HEK293 (cell line): ENCODE measurements around the gene LHX6.
A peak's percentile ranks its signal among the peaks of the same experiment; 100 is the strongest.

ENCODE experiments used
- CTCF ChIA-PET: fragments of 350-600 bp; formaldehyde crosslinking; extraction: SDS; loops from one replicate; lab custom pipeline; 2021; ENCODE audit warnings: antibody characterized with exemption; lab: Yijun Ruan, JAX
- POLR2A ChIA-PET: fragments of 300-600 bp; formaldehyde crosslinking; extraction: SDS; loops from one replicate; lab custom pipeline; 2020; ENCODE audit warnings: antibody characterized with exemption, inconsistent platforms; lab: Yijun Ruan, JAX
- H3K27ac ChIP-seq: fragments of 200-500 bp; sonication (Bioruptor generic); 2 replicates; pipeline ENCODE4 v1.5.1; 2014; ENCODE audit warnings: low read depth, low read length, control low read depth, inconsistent platforms; ENCODE audit errors: extremely low read depth
- H3K36me3 ChIP-seq, 2 experiments: fragments of 200-500 bp in 1 of 2; sonication (Bioruptor generic) in 1 of 2; 1 replicate in 1 of 2; 2 replicates in 1 of 2; pipeline ENCODE4 v1.5.1; 2014 to 2017; ENCODE audit warnings: inconsistent platforms in 2 of 2, low read length in 2 of 2; ENCODE audit not compliant: control insufficient read depth in 2 of 2, insufficient read depth in 1 of 2
- H3K4me1 ChIP-seq: fragments of 200-500 bp; sonication (Bioruptor generic); 2 replicates; pipeline ENCODE4 v1.5.1; 2014; ENCODE audit warnings: mild to moderate bottlenecking, low read length, inconsistent platforms; ENCODE audit not compliant: control insufficient read depth, insufficient read depth
- H3K4me3 ChIP-seq: 2 replicates; pipeline ENCODE4 v1.5.1; 2011; ENCODE audit warnings: low read depth, mild to moderate bottlenecking, control low read depth, low read length, moderate library complexity
- H3K9me3 ChIP-seq: fragments of 200-500 bp; sonication (Bioruptor generic); 2 replicates; pipeline ENCODE4 v1.5.1; 2014; ENCODE audit warnings: low read depth, low read length, inconsistent platforms; ENCODE audit not compliant: control insufficient read depth, insufficient read depth
- BCL11B ChIP-seq: fragments of 450-650 bp; formaldehyde crosslinking; IDR thresholded peaks from 2 replicates; pipeline ENCODE4 v1.5.1; 2016; ENCODE audit warnings: low read depth, missing biosample characterization, missing genetic modification characterization
- MZF1 ChIP-seq: fragments of 450-650 bp; formaldehyde crosslinking; IDR thresholded peaks from 2 replicates; pipeline ENCODE4 v1.5.1; 2017; ENCODE audit warnings: missing biosample characterization, missing genetic modification characterization, borderline replicate concordance
- SETDB1 ChIP-seq: IDR thresholded peaks from one replicate; pipeline ENCODE4 v1.6.1; 2017; ENCODE audit warnings: mild to moderate bottlenecking, low read length, moderate library complexity, mixed read lengths; ENCODE audit not compliant: insufficient read length
- ZBTB17 ChIP-seq: fragments of 450-650 bp; formaldehyde crosslinking; IDR thresholded peaks from 2 replicates; pipeline ENCODE4 v1.5.1; 2016; ENCODE audit warnings: missing biosample characterization, missing genetic modification characterization
- ZBTB20 ChIP-seq: fragments of 450-650 bp; formaldehyde crosslinking; IDR thresholded peaks from 2 replicates; pipeline ENCODE4 v1.5.1; 2016; ENCODE audit warnings: missing biosample characterization, missing genetic modification characterization
- ZNF146 ChIP-seq: fragments of 450-650 bp; formaldehyde crosslinking; IDR thresholded peaks from 2 replicates; pipeline ENCODE4 v1.5.1; 2016; ENCODE audit warnings: missing biosample characterization, missing genetic modification characterization
- ZNF157 ChIP-seq: fragments of 450-650 bp; formaldehyde crosslinking; IDR thresholded peaks from 2 replicates; pipeline ENCODE4 v1.5.1; 2016; ENCODE audit warnings: missing biosample characterization, missing genetic modification characterization
- ZNF19 ChIP-seq: fragments of 450-650 bp; formaldehyde crosslinking; IDR thresholded peaks from 2 replicates; pipeline ENCODE4; 2016; ENCODE audit warnings: missing biosample characterization, missing genetic modification characterization, low read depth
- ZNF214 ChIP-seq: fragments of 450-650 bp; formaldehyde crosslinking; IDR thresholded peaks from 2 replicates; pipeline ENCODE4 v1.5.1; 2017; ENCODE audit warnings: missing biosample characterization, mild to moderate bottlenecking, missing genetic modification characterization, borderline replicate concordance
- ZNF292 ChIP-seq: fragments of 450-650 bp; formaldehyde crosslinking; IDR thresholded peaks from 2 replicates; pipeline ENCODE4 v1.5.1; 2016; ENCODE audit warnings: low read depth, missing biosample characterization, missing genetic modification characterization, borderline replicate concordance
- ZNF311 ChIP-seq: fragments of 450-650 bp; formaldehyde crosslinking; IDR thresholded peaks from 2 replicates; pipeline ENCODE4 v1.5.1; 2017; ENCODE audit warnings: missing biosample characterization, missing genetic modification characterization, borderline replicate concordance
- ZNF335 ChIP-seq: fragments of 450-650 bp; formaldehyde crosslinking; conservative IDR thresholded peaks from 2 replicates; pipeline ENCODE4 v1.5.1; 2016; ENCODE audit warnings: missing biosample characterization, missing genetic modification characterization
- ZNF37A ChIP-seq: fragments of 450-650 bp; IDR thresholded peaks from 2 replicates; pipeline ENCODE4 v1.5.1; 2018; ENCODE audit warnings: missing biosample characterization, missing genetic modification characterization
- ZNF555 ChIP-seq: fragments of 450-650 bp; formaldehyde crosslinking; conservative IDR thresholded peaks from 2 replicates; pipeline ENCODE4 v1.5.1; 2017; ENCODE audit warnings: missing biosample characterization, mild to moderate bottlenecking, missing genetic modification characterization, inconsistent platforms
- ZNF600 ChIP-seq: fragments of 450-650 bp; formaldehyde crosslinking; IDR thresholded peaks from 2 replicates; pipeline ENCODE4 v1.5.1; 2016; ENCODE audit warnings: missing biosample characterization, missing genetic modification characterization
- ZNF610 ChIP-seq: fragments of 450-650 bp; formaldehyde crosslinking; IDR thresholded peaks from 2 replicates; pipeline ENCODE4 v1.5.1; 2016; ENCODE audit warnings: missing biosample characterization, missing genetic modification characterization, borderline replicate concordance
- ZNF623 ChIP-seq: fragments of 450-650 bp; formaldehyde crosslinking; IDR thresholded peaks from 2 replicates; pipeline ENCODE4 v1.5.1; 2016; ENCODE audit warnings: missing biosample characterization, missing genetic modification characterization
- ZNF654 ChIP-seq: fragments of 450-650 bp; formaldehyde crosslinking; IDR thresholded peaks from 2 replicates; pipeline ENCODE4 v1.5.1; 2016; ENCODE audit warnings: low read depth, missing biosample characterization, missing genetic modification characterization
- ZXDB ChIP-seq: fragments of 450-650 bp; formaldehyde crosslinking; IDR thresholded peaks from 2 replicates; pipeline ENCODE4 v1.5.1; 2016; ENCODE audit warnings: missing biosample characterization, missing genetic modification characterization
- TF ChIP-seq, protein P1 (sequence below): fragments of 450-650 bp; formaldehyde crosslinking; IDR thresholded peaks from 2 replicates; pipeline ENCODE4 v1.5.1; 2016; ENCODE audit warnings: missing biosample characterization, missing genetic modification characterization
- TF ChIP-seq, protein P2 (sequence below): fragments of 450-650 bp; formaldehyde crosslinking; IDR thresholded peaks from 2 replicates; pipeline ENCODE4 v1.5.1; 2016; ENCODE audit warnings: missing biosample characterization, missing genetic modification characterization
- TF ChIP-seq, protein P3 (sequence below): fragments of 450-650 bp; formaldehyde crosslinking; IDR thresholded peaks from 2 replicates; pipeline ENCODE4 v1.5.1; 2016; ENCODE audit warnings: missing biosample characterization, missing genetic modification characterization, low read depth

The LHX6 gene

DNA sequence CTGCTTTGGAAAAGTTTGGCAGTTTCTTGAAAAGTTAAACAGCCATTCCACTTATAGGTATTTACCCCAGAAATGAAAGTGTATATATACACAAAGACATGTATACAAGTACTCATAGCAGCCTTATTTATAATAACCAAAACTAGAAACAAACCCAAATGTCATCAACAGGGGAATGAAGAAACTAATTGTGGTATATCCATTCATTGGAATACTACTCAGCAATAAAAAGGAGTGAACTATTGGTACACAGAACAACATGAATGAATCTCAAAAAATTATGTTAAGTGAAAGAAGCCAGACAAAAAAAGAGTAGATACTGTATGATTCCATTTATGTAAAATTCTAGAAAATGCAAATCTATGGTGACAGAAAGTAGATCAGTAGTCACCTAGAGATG, 66.3 kb downstream of the LHX6 start:
- H3K9me3 ChIP-seq, result no peaks in the 10 kb centered on the region
- POLR2A ChIA-PET, result no interaction called here
- CTCF ChIA-PET, result no interaction called here
- no peak overlapping the region for H3K4me3 ChIP-seq
- no peaks in the 10 kb centered on the region for H3K36me3 ChIP-seq
- TF ChIP-seq ZNF37A (tag by site-specific recombination) (no peak), BCL11B (tag by site-specific recombination) (no peak), SETDB1 (peak; percentile 47), ZNF146 (tag by site-specific recombination) (peak; percentile 91)
- H3K4me1 ChIP-seq, result no peaks in the 10 kb centered on the region
- H3K27ac ChIP-seq, result no peak overlapping the region

DNA sequence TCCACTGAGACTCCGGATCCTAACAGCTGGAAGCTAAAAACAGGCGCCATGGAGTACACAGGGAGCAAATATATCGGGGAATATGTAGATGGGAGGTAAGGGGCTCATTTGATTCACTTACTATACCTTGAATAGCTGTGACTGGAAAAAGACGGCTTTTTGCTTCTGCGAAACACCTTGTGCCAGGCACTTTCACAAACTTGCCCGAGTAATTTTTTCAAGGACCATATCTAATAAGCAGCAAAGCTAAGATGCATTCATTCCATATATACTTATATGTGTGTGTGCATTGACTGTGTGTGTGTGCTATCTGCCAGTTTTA, 68.9 kb downstream of the LHX6 start:
- POLR2A ChIA-PET, result interaction anchor here (0.6 to 1.6 kb wide), 3 partner anchors 9 to 54 kb away, joined by 3 to 10 read pairs (median 4); no protein-coding TSS in a partner anchor

DNA sequence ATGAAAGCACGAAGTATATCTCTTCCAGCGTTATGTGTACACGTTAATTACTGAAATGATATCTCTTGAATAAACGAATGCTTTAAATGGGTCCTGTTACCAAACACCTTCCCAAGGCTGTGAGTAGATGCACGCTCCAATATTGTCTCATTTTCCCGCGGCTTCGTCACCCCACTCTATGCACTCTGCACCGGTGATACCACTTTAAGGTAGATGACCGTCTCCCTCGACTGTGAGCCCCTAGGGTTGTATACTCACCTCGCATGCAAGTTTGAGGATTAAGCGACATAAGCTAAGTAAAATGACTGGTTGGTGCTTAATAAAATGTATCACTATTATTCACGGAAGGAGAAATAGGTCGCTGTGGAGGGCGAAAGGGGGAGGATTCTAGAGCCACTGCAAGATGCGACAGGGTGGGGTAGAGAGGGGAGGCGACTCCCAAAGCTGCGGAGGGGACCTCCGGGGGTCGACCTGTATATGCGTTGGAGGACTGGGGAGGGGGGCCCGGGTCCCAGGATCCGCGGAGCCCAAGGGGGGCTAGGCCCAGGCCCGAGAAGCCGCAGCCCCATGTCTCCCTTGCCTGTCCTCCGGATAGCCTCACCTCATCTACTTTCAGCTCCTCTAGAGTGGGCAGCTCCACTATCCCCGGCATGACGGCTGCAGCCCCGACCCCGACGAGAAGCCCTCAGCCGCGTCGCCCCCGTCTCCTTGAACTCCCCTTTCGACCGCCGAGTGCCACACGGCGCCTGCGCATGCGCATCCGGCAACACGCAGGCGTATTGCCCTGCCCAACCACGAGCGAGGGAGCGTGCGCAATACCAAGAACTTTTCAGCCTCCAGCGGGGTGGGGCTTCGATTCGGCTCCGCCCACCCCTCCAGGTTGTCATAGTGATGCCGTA, 69.5 kb downstream of the LHX6 start, which contains the start of the genes MORN5 and NDUFA8:
TSS of gene MORN5 (plus strand) at position 883 of the 899 bp plus-strand sequence. CDS start 65 bp downstream, outside the sequence.
TSS of gene NDUFA8 (minus strand) at position 754 of the 899 bp plus-strand sequence. CDS start at position 652, 102 bp downstream.
- CTCF ChIA-PET, result interaction anchor here (0.6 to 2.6 kb wide), 17 partner anchors 10 to 618 kb away, joined by 3 to 31 read pairs (median 5); no protein-coding TSS in a partner anchor
- Histone ChIP-seq H3K27ac (peak within 1 kb of the TSS; percentile 63; the same call in 1 of the 2 replicates), H3K4me1 (no peaks in the 10 kb centered on the region), H3K4me3 (peak within 1 kb of the TSS; percentile 97), H3K36me3 (peaks cover 0 to 4% of the 10 kb centered on the region in 2 experiments; a peak in 1 of 3 replicates), H3K9me3 (no peaks in the 10 kb centered on the region)
- POLR2A ChIA-PET, result interaction anchor here (0.6 to 1.6 kb wide), 5 partner anchors 8 to 55 kb away, joined by 3 to 10 read pairs (median 4); no protein-coding TSS in a partner anchor
- TF ChIP-seq ZNF157 (tag by site-specific recombination) (no peak), ZBTB17 (peak; percentile 77), ZXDB (tag by site-specific recombination) (peak; percentile 42), ZNF292 (tag by site-specific recombination) (no peak), ZNF623 (tag by site-specific recombination) (no peak), ZNF311 (tag by site-specific recombination) (no peak), MZF1 (tag by site-specific recombination) (no peak), ZNF19 (tag by site-specific recombination) (no peak), ZNF610 (tag by site-specific recombination) (no peak), ZBTB20 (tag by site-specific recombination) (no peak)
- TF ChIP-seq, protein P1, sequence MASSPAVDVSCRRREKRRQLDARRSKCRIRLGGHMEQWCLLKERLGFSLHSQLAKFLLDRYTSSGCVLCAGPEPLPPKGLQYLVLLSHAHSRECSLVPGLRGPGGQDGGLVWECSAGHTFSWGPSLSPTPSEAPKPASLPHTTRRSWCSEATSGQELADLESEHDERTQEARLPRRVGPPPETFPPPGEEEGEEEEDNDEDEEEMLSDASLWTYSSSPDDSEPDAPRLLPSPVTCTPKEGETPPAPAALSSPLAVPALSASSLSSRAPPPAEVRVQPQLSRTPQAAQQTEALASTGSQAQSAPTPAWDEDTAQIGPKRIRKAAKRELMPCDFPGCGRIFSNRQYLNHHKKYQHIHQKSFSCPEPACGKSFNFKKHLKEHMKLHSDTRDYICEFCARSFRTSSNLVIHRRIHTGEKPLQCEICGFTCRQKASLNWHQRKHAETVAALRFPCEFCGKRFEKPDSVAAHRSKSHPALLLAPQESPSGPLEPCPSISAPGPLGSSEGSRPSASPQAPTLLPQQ, result 0 out of 2 replicates have a peak, but pooled peaks have one; percentile 24
- TF ChIP-seq, protein P2, sequence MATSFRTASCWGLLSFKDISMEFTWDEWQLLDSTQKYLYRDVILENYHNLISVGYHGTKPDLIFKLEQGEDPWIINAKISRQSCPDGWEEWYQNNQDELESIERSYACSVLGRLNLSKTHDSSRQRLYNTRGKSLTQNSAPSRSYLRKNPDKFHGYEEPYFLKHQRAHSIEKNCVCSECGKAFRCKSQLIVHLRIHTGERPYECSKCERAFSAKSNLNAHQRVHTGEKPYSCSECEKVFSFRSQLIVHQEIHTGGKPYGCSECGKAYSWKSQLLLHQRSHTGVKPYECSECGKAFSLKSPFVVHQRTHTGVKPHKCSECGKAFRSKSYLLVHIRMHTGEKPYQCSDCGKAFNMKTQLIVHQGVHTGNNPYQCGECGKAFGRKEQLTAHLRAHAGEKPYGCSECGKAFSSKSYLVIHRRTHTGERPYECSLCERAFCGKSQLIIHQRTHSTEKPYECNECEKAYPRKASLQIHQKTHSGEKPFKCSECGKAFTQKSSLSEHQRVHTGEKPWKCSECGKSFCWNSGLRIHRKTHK (tag by site-specific recombination), result no peak

More for the DNA sequence above, 68.9 kb downstream of the LHX6 start:
- Histone ChIP-seq H3K9me3 (no peaks in the 10 kb centered on the region), H3K36me3 (peaks cover 0 to 4% of the 10 kb centered on the region in 2 experiments; a peak in 1 of 3 replicates), H3K4me1 (no peaks in the 10 kb centered on the region), H3K27ac (no peak overlapping the region), H3K4me3 (peak overlapping the region; percentile 97)
- no peak for TF ChIP-seq ZNF654 (tag by site-specific recombination)
- TF ChIP-seq, protein P3, sequence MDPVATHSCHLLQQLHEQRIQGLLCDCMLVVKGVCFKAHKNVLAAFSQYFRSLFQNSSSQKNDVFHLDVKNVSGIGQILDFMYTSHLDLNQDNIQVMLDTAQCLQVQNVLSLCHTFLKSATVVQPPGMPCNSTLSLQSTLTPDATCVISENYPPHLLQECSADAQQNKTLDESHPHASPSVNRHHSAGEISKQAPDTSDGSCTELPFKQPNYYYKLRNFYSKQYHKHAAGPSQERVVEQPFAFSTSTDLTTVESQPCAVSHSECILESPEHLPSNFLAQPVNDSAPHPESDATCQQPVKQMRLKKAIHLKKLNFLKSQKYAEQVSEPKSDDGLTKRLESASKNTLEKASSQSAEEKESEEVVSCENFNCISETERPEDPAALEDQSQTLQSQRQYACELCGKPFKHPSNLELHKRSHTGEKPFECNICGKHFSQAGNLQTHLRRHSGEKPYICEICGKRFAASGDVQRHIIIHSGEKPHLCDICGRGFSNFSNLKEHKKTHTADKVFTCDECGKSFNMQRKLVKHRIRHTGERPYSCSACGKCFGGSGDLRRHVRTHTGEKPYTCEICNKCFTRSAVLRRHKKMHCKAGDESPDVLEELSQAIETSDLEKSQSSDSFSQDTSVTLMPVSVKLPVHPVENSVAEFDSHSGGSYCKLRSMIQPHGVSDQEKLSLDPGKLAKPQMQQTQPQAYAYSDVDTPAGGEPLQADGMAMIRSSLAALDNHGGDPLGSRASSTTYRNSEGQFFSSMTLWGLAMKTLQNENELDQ (tag by site-specific recombination), result no peak
- no peak for TF ChIP-seq ZNF555
- TF ChIP-seq, protein P1, result no peak
- TF ChIP-seq ZNF335 (tag by site-specific recombination), result peak; percentile 74; the same call in 1 of the 2 replicates
- 0 out of 2 replicates have a peak, but pooled peaks have one; percentile 20 for TF ChIP-seq ZNF600 (tag by site-specific recombination)
- no peak for TF ChIP-seq ZNF214 (tag by site-specific recombination)
- CTCF ChIA-PET, result interaction anchor here (1.0 to 2.6 kb wide), 7 partner anchors 11 to 185 kb away, joined by 3 to 12 read pairs (median 5); no protein-coding TSS in a partner anchor
